Caco-2 (cell line): ENCODE data around the gene SIRT6. TPM values are rescaled to one million over a fixed set of nuclear protein-coding genes. Genes with fewer than 3 reads are reported as not detected.

Source experiments
- BruUV-seq: library from RNA; stranded (reverse); fragments of 400-500 nt; replicated peaks from 2 replicates; lab custom pipeline; 2021; lab: Mats Ljungman, UMichigan
- CTCF ChIA-PET: fragments of 300-600 bp; sonication (Branson Sonifier 250); formaldehyde crosslinking; loops from one replicate; lab custom pipeline; 2022; ENCODE audit warnings: antibody characterized with exemption; lab: Charles Lee
- POLR2A ChIA-PET: fragments of 300-600 bp; sonication (Branson Sonifier 250); formaldehyde crosslinking; loops from one replicate; lab custom pipeline; 2022; ENCODE audit warnings: antibody characterized with exemption; lab: Charles Lee
- DNase-seq, 2 experiments: peaks; one replicate each; pipeline versions ENCODE4 v3.0.0 to v3.0.0-alpha.2; 2020 to 2022
- H3K27me3 ChIP-seq: replicated peaks from 2 replicates; pipeline ENCODE4 v1.6.0; 2011; ENCODE audit warnings: low read length; ENCODE audit not compliant: control insufficient read depth, insufficient read depth
- H3K36me3 ChIP-seq: 2 replicates; pipeline ENCODE4 v1.5.1; 2011; ENCODE audit warnings: low read length; ENCODE audit not compliant: control insufficient read depth, insufficient read depth
- H3K4me1 ChIP-seq: fragments of 250-450 bp; sonication (Bioruptor Pico); 2 replicates; pipeline ENCODE4 v1.5.1; 2020; ENCODE audit warnings: mild to moderate bottlenecking
- H3K4me3 ChIP-seq: 2 replicates; pipeline ENCODE4 v1.5.1; 2011; ENCODE audit warnings: low read depth, mild to moderate bottlenecking, control low read depth, low read length
- H3K9me3 ChIP-seq: fragments of 250-450 bp; sonication (Bioruptor Pico); 2 replicates; pipeline ENCODE4 v1.5.1; 2020; ENCODE audit warnings: mild to moderate bottlenecking, moderate library complexity
- H3K27ac Mint-ChIP-seq: one replicate; pipeline ENCODE4 v1.8.0; 2022; ENCODE audit warnings: mixed read lengths; ENCODE audit not compliant: unreplicated experiment
- H3K27me3 Mint-ChIP-seq: one replicate; pipeline ENCODE4 v1.8.0; 2022; ENCODE audit warnings: mixed read lengths; ENCODE audit not compliant: insufficient read depth, unreplicated experiment
- H3K36me3 Mint-ChIP-seq: one replicate; pipeline ENCODE4 v1.8.0; 2022; ENCODE audit warnings: mild to moderate bottlenecking, mixed read lengths; ENCODE audit not compliant: insufficient read depth, unreplicated experiment
- H3K4me1 Mint-ChIP-seq: one replicate; pipeline ENCODE4 v1.8.0; 2022; ENCODE audit warnings: low read depth, mixed read lengths; ENCODE audit not compliant: unreplicated experiment
- H3K4me3 Mint-ChIP-seq: one replicate; pipeline ENCODE4 v1.8.0; 2022; ENCODE audit warnings: mild to moderate bottlenecking, moderate library complexity, mixed read lengths; ENCODE audit not compliant: unreplicated experiment
- H3K9me3 Mint-ChIP-seq: one replicate; pipeline ENCODE4 v1.8.0; 2022; ENCODE audit warnings: mixed read lengths; ENCODE audit not compliant: unreplicated experiment
- intact Hi-C: fragments of 100-400 bp; cut with micrococcal nuclease; formaldehyde crosslinking; loops from one replicate; pipeline ENCODE4 v1.10.0; 2022; ENCODE audit not compliant: unreplicated experiment
- total RNA-seq: library from RNA; stranded (reverse); gene quantifications from 2 replicates; pipeline ENCODE4 v1.2.3, GENCODE V29; 2022
- TF ChIP-seq, protein P1 (sequence below), 2 experiments: fragments of 200-600 bp in 1 of 2; IDR thresholded peaks; 1 replicate in 1 of 2; 2 replicates in 1 of 2; pipeline versions ENCODE4 v1.5.1 to v1.8.0; 2011 to 2022; ENCODE audit warnings: antibody characterized with exemption in 1 of 2, control low read depth in 1 of 2, inconsistent platforms in 1 of 2, low read depth in 1 of 2, low read length in 1 of 2, mild to moderate bottlenecking in 1 of 2, moderate library complexity in 1 of 2; ENCODE audit not compliant: insufficient read depth in 1 of 2, severe bottlenecking in 1 of 2, unreplicated experiment in 1 of 2

The SIRT6 gene
- total RNA-seq, 1 experiment from 2014 or later = 18.2 TPM

DNA sequence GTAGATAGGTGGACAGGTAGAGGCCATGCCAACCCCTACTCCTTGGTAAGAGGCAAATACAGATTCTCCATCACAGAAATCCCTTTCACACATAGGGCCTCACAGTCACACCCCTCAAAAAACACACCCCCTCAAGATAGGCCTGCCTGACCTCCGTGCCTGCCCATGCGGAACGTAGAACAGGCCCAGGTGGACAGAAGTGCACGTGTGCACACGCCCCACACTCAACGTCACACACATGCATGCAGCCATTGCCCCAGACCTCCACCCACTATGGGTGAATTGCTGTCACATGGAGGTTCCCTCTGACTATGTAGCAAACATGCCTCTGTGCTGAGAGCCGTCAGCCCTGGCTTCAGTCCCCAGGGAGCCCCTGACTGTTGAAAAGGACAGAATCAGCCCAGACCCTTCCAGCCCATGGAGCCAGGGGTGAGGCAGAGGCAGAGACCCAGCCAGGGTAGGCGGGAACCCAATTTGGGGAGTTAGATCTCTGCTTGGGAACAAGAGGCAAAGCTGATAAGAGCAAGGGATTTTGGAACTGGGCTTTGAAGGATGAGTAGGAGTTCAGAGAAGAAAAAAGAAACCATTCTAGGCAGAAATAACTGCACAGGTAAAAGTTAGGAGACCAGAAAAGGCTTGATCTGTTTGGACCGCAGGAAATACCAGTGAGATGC lies 3.2 kb upstream of the SIRT6 start:
- no peaks in the 10 kb centered on the region for H3K27me3 Mint-ChIP-seq
- H3K36me3 Mint-ChIP-seq = peaks cover 8% of the 10 kb centered on the region
- TF ChIP-seq, protein P1, sequence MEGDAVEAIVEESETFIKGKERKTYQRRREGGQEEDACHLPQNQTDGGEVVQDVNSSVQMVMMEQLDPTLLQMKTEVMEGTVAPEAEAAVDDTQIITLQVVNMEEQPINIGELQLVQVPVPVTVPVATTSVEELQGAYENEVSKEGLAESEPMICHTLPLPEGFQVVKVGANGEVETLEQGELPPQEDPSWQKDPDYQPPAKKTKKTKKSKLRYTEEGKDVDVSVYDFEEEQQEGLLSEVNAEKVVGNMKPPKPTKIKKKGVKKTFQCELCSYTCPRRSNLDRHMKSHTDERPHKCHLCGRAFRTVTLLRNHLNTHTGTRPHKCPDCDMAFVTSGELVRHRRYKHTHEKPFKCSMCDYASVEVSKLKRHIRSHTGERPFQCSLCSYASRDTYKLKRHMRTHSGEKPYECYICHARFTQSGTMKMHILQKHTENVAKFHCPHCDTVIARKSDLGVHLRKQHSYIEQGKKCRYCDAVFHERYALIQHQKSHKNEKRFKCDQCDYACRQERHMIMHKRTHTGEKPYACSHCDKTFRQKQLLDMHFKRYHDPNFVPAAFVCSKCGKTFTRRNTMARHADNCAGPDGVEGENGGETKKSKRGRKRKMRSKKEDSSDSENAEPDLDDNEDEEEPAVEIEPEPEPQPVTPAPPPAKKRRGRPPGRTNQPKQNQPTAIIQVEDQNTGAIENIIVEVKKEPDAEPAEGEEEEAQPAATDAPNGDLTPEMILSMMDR (IDR thresholded peaks at IDR 0.05; ENCODE audit: insufficient read depth in 1 of 2, low read depth in 1 of 2, low read length in 1 of 2, severe bottlenecking in 1 of 2, unreplicated experiment in 1 of 2) = no peak
- BruUV-seq = no TSS peak
- no peak for DNase-seq
- H3K4me1 ChIP-seq = 0 out of 2 replicates have a peak, but pooled peaks cover 8% of the 10 kb centered on the region
- H3K27me3 ChIP-seq = no peaks in the 10 kb centered on the region
- POLR2A ChIA-PET = no interaction called here
- intact Hi-C loops = no loop called here
- H3K9me3 Mint-ChIP-seq = no peaks in the 10 kb centered on the region
- H3K9me3 ChIP-seq = no peaks in the 10 kb centered on the region
- no peak overlapping the region for H3K4me3 Mint-ChIP-seq
- H3K4me3 ChIP-seq = no peak overlapping the region
- no peaks in the 10 kb centered on the region for H3K4me1 Mint-ChIP-seq
- CTCF ChIA-PET = no interaction called here
- peaks cover under 1% of the 10 kb centered on the region; the same call in 1 of the 2 replicates for H3K36me3 ChIP-seq
- no peak overlapping the region for H3K27ac Mint-ChIP-seq

DNA sequence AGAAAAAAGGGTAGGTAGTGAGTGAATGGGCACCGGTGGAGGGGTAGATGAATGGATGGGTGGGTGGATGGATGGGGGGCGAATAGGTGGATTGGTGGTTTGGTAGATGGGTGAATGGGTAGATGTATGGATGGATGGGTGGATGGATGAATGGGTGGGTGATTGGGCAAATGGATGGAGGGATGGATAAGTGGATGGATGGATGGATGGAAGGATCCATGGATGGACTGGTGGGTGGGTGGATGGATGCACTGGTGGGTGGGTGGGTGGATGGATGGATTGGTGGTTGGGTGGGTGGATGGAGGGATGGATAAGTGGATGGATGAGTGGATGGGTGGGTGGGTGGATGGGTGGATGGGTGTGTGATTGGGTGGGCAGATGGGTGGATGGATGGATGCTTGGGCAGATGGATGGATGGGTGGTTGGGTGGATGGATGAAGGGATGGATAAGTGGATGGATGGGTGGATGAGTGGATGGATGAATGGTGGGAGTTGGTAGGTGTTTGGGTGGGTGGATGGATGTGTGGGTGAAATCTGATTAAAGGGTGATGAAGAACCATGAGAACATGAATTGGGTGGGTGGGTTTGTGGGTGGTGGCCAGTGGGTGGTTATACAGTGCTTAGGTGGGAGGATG lies 2.5 kb upstream of the SIRT6 start:
- no peaks in the 10 kb centered on the region for H3K27me3 Mint-ChIP-seq
- no TSS peak for BruUV-seq
- H3K4me1 ChIP-seq = 0 out of 2 replicates have a peak, but pooled peaks cover 11% of the 10 kb centered on the region
- no peaks in the 10 kb centered on the region for H3K4me1 Mint-ChIP-seq
- peak overlapping the region; percentile 57 for H3K4me3 Mint-ChIP-seq
- TF ChIP-seq, protein P1 (IDR thresholded peaks at IDR 0.05; ENCODE audit: insufficient read depth in 1 of 2, low read depth in 1 of 2, low read length in 1 of 2, severe bottlenecking in 1 of 2, unreplicated experiment in 1 of 2) = no peak
- ChIA-PET POLR2A (no interaction called here), CTCF (no interaction called here)
- H3K27ac Mint-ChIP-seq = no peak overlapping the region
- no peak for DNase-seq
- H3K9me3 Mint-ChIP-seq = no peaks in the 10 kb centered on the region
- no peaks in the 10 kb centered on the region for H3K9me3 ChIP-seq
- no peak overlapping the region for H3K4me3 ChIP-seq
- intact Hi-C loops = no loop called here
- no peaks in the 10 kb centered on the region for H3K27me3 ChIP-seq
- peaks cover 2% of the 10 kb centered on the region; the same call in 1 of the 2 replicates for H3K36me3 ChIP-seq
- peaks cover 8% of the 10 kb centered on the region for H3K36me3 Mint-ChIP-seq

DNA sequence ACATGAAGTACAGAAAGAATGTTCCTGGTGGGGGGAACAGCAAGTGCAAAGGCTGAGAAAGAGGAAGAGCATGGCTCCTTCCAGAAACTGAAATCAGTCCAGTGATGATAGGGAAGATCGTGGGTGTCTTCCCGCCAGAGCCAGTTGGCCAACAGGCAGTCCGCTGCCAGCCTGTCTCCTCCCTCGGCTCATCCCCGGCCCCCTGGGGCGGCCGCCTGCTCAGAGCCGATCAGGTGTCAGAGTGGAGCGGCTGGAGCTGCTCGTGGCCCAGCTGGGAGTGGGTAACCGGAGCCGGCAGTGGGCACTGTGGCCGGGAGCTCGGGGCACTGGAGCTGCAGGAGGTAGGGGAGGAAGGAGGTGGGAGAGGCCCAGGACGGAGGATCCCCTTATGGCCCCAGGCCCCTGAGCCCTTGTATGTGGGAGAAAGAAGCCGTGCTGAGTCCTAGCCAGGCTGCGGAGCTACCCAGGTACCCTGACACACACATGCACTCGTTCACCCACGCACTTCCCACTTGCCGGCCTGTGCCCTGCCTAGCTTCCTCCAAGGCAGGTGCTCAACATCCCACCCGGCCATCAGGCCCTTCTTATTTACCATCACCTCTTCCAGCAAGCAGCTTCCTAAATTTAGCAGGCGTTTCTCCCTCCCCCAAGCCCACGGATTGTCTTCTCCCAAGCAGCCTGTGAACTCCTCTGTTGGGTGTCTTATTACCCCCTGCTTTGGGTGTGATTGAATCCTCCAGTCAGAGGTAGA lies 1.8 kb upstream of the SIRT6 start:
- CTCF ChIA-PET = no interaction called here
- peaks cover 8% of the 10 kb centered on the region for H3K36me3 Mint-ChIP-seq

More for the DNA sequence above, 1.8 kb upstream of the SIRT6 start:
- H3K27me3 ChIP-seq = no peaks in the 10 kb centered on the region
- TF ChIP-seq, protein P1 (IDR thresholded peaks at IDR 0.05; ENCODE audit: insufficient read depth in 1 of 2, low read depth in 1 of 2, low read length in 1 of 2, severe bottlenecking in 1 of 2, unreplicated experiment in 1 of 2) = no peak
- peaks cover 2% of the 10 kb centered on the region; the same call in 1 of the 2 replicates for H3K36me3 ChIP-seq
- no peak overlapping the region for H3K4me3 ChIP-seq
- Mint-ChIP-seq H3K4me1 (no peaks in the 10 kb centered on the region), H3K27me3 (no peaks in the 10 kb centered on the region), H3K9me3 (no peaks in the 10 kb centered on the region), H3K27ac (no peak overlapping the region), H3K4me3 (peak overlapping the region; percentile 57)
- BruUV-seq = no TSS peak
- H3K9me3 ChIP-seq = no peaks in the 10 kb centered on the region
- intact Hi-C loops = no loop called here
- H3K4me1 ChIP-seq = 0 out of 2 replicates have a peak, but pooled peaks cover 11% of the 10 kb centered on the region
- no peak for DNase-seq
- POLR2A ChIA-PET = no interaction called here
